Measurements from ENCODE around the gene HOXA7.

HOXA7 gene

DNA sequence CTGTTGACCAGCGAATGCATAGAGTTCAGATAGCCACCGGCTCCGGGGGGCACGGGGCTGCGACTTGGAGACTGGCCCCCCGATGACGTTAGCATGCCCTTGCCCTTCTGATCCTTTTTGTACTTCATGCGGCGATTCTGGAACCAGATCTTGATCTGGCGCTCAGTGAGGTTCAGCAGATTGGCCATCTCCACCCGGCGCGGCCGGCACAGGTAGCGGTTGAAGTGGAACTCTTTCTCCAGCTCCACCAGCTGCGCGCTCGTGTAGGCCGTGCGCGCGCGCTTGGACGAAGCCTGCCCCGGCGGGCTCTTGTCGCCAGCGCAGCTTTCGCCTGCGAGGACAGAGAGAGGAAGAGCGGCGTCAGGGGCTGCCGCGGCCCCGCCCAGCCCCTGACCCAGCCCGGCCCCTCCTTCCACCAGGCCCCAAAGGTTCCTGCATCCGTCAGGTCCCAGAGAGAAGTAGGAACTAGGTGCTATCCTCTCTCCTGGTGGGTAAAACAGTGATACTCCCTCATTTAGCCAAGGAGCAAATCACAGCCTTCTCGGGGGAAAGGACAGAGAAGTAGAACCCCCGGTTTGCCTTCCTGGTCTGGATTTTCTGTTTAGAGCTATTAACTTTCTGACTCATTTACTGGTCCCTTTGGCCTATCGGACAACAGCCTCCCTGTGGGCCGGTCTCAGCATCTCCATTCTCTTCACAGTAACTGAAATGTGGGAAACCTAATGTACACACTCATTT is 47.9 kb downstream of the HOXA7 start:
- intact Hi-C loops (cut with DNase I): no loop called here
- DNase-seq: no peak

DNA sequence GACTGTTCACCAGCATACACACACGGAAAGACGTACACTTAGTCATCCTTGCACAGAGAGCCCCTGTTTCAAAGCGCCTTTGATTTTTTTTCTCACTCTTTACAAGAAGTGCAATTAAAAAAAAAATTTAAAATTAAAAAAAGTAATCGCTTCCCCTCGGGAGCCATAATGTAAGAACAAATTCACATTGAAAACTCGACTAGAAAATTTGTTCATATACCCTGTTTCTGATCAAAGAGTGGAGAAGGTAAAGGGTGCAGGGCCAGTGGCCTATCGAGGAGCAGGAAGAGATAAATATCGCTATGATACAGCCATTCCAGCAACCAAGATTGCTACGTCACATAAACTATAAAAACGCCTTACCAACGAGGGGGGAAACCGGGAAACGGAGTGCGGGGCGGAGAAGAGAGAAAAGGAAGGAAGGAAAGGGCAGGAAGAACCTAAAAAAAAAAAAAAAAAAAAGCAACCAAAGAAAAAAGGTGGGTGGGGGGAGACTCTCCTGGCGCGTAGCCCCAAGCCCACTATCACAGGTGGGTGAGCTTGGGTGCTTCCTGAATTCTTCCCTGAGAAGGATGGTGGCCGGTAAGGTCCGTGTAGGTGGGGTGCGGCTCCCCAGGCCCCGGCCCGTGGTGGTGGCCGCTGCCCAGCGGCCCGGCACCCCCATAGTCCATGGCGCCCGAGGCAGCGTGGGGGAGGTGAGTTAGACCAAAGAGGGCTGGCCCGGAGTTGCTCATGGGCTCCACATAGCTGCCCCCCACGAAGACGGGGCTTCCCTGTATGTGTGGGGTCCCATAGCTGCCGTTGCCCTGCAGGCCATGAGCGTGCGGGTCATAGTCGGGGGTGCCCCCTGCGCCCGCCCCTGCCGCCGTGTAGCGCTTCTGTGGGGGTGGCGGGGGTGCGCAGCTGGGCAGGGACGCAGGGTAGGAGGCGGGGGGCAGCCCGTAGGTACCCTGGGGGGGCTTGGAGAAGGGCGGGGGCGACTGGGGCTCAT is 48.8 kb downstream of the HOXA7 start:
- no peak for DNase-seq
- intact Hi-C loops (cut with DNase I): no loop called here

DNA sequence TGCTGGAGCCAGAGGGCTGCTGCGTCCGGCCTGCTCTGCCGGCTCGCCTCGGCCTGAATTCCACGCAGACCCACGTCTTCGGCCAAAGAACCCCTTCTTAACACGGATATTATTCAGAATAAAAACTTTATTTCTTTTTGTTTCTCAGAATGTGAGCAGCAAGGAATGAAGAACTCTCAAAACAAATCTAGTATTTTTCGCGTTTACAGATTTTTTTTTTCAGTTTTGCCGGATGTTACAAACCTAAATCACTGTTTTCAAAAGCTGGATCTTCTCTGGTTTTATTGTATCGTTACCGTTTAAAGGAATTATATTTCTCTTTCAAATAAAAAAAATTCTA is 49.6 kb downstream of the HOXA7 start:
- DNase-seq: no peak
- intact Hi-C loops (cut with DNase I): no loop called here

DNA sequence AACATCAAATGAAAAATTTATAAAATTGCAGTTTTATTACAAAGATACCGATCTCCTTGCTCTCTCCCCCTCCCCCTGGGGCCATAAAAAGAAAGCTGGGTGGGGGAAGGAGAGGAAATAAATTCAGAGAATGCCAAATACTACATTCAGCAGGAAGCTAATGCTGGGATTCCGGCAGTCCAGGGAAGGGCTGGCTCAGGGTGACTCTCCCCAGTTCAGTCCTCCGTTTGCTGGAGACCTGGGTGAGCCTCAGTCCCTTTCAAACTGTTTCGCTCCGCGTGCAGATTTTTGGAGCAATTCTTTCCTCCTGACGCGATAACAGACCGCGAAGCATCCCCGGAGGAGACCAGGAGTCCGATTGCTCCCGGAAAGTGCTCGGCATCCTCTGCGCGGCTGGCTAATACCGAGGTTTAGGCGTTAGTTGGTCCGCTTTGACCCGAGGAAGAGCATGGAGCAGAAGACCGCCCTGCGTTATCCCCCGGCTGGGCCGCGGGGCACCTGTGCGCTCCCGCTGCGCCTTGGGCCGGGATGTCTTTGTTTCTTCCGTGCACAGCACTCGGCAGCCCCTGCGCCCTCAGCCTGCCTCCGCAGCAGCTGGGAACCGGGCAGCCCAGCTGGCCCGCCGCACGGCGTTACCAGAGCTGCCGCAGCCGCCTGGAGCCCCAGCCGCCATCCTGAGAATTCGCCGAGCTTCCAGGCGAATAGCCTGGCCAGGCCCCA is 50.1 kb downstream of the HOXA7 start:
- DNase-seq: no peak
- intact Hi-C loops (cut with DNase I): no loop called here

DNA sequence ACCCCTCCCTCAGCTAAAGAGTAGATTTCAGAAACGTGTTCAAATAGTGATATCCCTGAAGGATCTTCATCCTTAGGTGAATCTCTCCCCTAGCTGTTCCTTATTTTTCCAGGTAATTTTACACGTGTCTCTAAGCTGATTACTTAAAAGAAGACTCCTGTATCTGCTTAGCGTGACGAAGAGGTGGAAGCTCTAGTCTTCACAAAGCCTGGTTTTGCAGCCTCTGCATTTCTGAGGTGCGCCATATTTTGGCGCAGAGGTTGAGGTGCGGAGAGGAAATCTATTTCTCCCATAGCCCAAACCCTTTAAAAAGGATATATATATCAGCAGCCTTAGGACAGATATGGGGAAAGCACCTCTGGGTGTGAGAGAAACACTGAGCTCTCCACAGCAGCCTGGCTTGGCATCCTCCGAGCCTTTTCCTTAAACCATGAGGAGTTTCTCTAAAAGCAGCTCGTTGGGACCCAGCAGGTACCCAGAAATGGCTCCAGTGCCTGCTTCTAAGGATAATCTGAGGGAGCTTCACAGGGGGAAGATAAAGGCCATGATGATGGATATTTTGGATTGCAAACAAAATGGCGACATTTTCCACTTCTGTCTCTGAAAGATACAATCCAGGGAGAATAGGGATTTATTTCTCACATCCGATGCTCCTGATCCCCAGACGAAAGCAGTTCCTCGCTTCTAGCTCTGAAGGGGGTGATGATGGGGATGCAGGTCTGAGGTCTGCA is 51.0 kb downstream of the HOXA7 start:
- DNase-seq: no peak
- intact Hi-C loops (cut with DNase I): no loop called here

- intact Hi-C loops (cut with DNase I): no loop called here
These were observed 52.0 kb downstream of the HOXA7 start for GRCh38 chr7:27104341-27105058.

More at GRCh38 chr7:27104341-27105058, 52.0 kb downstream of the HOXA7 start:
- DNase-seq: no peak
